GM23338 (cell line): ENCODE results near the gene TBX19. TPM values are rescaled to one million over a fixed set of nuclear protein-coding genes. Genes with fewer than 3 reads are reported as not detected.

ENCODE experiments used
- ATAC-seq: fragments of 200-7000 bp; cut with Tn5 transposase; 3 replicates; pipeline ENCODE4 v1.9.1; 2020
- DNase-seq: peaks from one replicate; pipeline ENCODE4 v3.0.0-alpha.2; 2015; ENCODE audit warnings: low spot score
- H2AFZ ChIP-seq: fragments of 200-600 bp; sonication (generic); 2 replicates; pipeline ENCODE4 v1.8.0; 2016; ENCODE audit warnings: antibody characterized with exemption, mild to moderate bottlenecking, moderate library complexity
- H3F3A ChIP-seq: fragments of 200-600 bp; sonication (generic); replicated peaks from 2 replicates; pipeline ENCODE4 v1.8.0; 2017; ENCODE audit warnings: antibody characterized with exemption, mixed run types, low read depth
- H3K27ac ChIP-seq: fragments of 200-600 bp; sonication (generic); 2 replicates; pipeline ENCODE4 v1.6.1; 2016; ENCODE audit warnings: low read depth
- H3K27me3 ChIP-seq: fragments of 200-600 bp; sonication (generic); 2 replicates; pipeline ENCODE4 v1.8.0; 2016; ENCODE audit warnings: mild to moderate bottlenecking, mixed run types, moderate library complexity; ENCODE audit not compliant: insufficient read depth
- H3K36me3 ChIP-seq: fragments of 200-600 bp; sonication (generic); 2 replicates; pipeline ENCODE4 v1.8.0; 2016; ENCODE audit warnings: mild to moderate bottlenecking; ENCODE audit not compliant: insufficient read depth
- H3K4me1 ChIP-seq: fragments of 200-600 bp; sonication (generic); 2 replicates; pipeline ENCODE4 v1.8.0; 2016; ENCODE audit warnings: mild to moderate bottlenecking, moderate library complexity; ENCODE audit not compliant: insufficient read depth
- H3K4me2 ChIP-seq: fragments of 200-600 bp; sonication (generic); 2 replicates; pipeline ENCODE4 v1.7.1; 2017; ENCODE audit warnings: mixed run types
- H3K4me3 ChIP-seq: fragments of 200-600 bp; sonication (generic); 2 replicates; pipeline ENCODE4 v1.6.1; 2016; ENCODE audit warnings: mixed run types
- H3K79me2 ChIP-seq: fragments of 200-600 bp; sonication (generic); replicated peaks from 2 replicates; pipeline ENCODE4 v1.8.0; 2017; ENCODE audit warnings: mild to moderate bottlenecking; ENCODE audit not compliant: insufficient read depth
- H3K9me2 ChIP-seq: fragments of 200-600 bp; sonication (generic); 2 replicates; pipeline ENCODE4 v1.8.0; 2017; ENCODE audit not compliant: insufficient read depth
- H4K20me1 ChIP-seq: fragments of 200-600 bp; sonication (generic); replicated peaks from 2 replicates; pipeline ENCODE4 v1.8.0; 2017; ENCODE audit warnings: mild to moderate bottlenecking; ENCODE audit not compliant: insufficient read depth
- H3K27ac Mint-ChIP-seq: 2 replicates; pipeline ENCODE4 v1.8.0; 2020; ENCODE audit warnings: inconsistent platforms, mild to moderate bottlenecking, moderate library complexity, mixed read lengths
- H3K27me3 Mint-ChIP-seq: 3 replicates; pipeline ENCODE4 v1.8.0; 2022; ENCODE audit warnings: low read depth, mild to moderate bottlenecking, moderate library complexity, mixed read lengths, inconsistent platforms; ENCODE audit not compliant: insufficient read depth, poor library complexity
- H3K36me3 Mint-ChIP-seq: 3 replicates; pipeline ENCODE4 v1.8.0; 2021; ENCODE audit warnings: low read depth, mild to moderate bottlenecking, inconsistent platforms, moderate library complexity, mixed read lengths
- H3K4me1 Mint-ChIP-seq: 3 replicates; pipeline ENCODE4 v1.8.0; 2020; ENCODE audit warnings: mild to moderate bottlenecking, inconsistent platforms, mixed read lengths
- H3K4me3 Mint-ChIP-seq: 3 replicates; pipeline ENCODE4 v1.8.0; 2021; ENCODE audit warnings: moderate library complexity, mild to moderate bottlenecking, inconsistent platforms, mixed read lengths
- H3K9me3 Mint-ChIP-seq: 3 replicates; pipeline ENCODE4 v1.8.0; 2020; ENCODE audit warnings: moderate library complexity, mild to moderate bottlenecking, inconsistent platforms, mixed read lengths
- EZH2phosphoT487 ChIP-seq: fragments of 200-600 bp; sonication (generic); IDR thresholded peaks from one replicate; pipeline ENCODE4 v1.8.1; 2018; ENCODE audit warnings: antibody characterized with exemption; ENCODE audit not compliant: unreplicated experiment
- JUNB ChIP-seq: IDR thresholded peaks from one replicate; pipeline ENCODE4 v1.6.1; 2016; ENCODE audit warnings: antibody characterized with exemption; ENCODE audit not compliant: unreplicated experiment
- NANOG ChIP-seq: IDR thresholded peaks from 2 replicates; pipeline ENCODE4 v1.6.1; 2016; ENCODE audit warnings: antibody characterized with exemption, borderline replicate concordance
- POLR2AphosphoS5 ChIP-seq: IDR thresholded peaks from 2 replicates; pipeline ENCODE4 v1.6.1; 2016; ENCODE audit warnings: antibody characterized with exemption, low read depth
- STAT1 ChIP-seq: IDR thresholded peaks from one replicate; pipeline ENCODE4 v1.6.1; 2016; ENCODE audit warnings: antibody characterized with exemption; ENCODE audit not compliant: unreplicated experiment
- polyA plus RNA-seq: library from polyadenylated mRNA; unstranded; fragments of >200 nt; fragmentation: Nextera tagmentation; extraction: Ambion mirVana; gene quantifications from 2 replicates; pipeline ENCODE4 v1.2.1, GENCODE V29; 2016
- total RNA-seq: library from RNA; depleted of rRNA; stranded (reverse); fragments of >200 nt; shearing (Covaris generic); gene quantifications from 2 replicates; pipeline ENCODE4 v1.2.3, GENCODE V29; 2014
- TF ChIP-seq, protein P1 (sequence below): fragments of 250-450 bp; sonication (Bioruptor Pico); IDR thresholded peaks from 2 replicates; pipeline ENCODE4 v1.5.0; 2020; ENCODE audit warnings: mild to moderate bottlenecking, moderate library complexity
- TF ChIP-seq, protein P2 (sequence below): IDR thresholded peaks from 2 replicates; pipeline ENCODE4 v1.6.1; 2016; ENCODE audit warnings: antibody characterized with exemption
- TF ChIP-seq, protein P3 (sequence below), 2 experiments: fragments of 200-600 bp in 1 of 2; sonication (generic) in 1 of 2; conservative IDR thresholded peaks; 2 replicates each; pipeline versions ENCODE4 v1.5.1 to v1.6.1; 2016 to 2017; ENCODE audit warnings: antibody characterized with exemption in 2 of 2, low read depth in 2 of 2, mild to moderate bottlenecking in 2 of 2, moderate library complexity in 1 of 2

Gene TBX19
- total and polyA plus RNA-seq, 2 experiments from 2014 or later: 0.76 to 1.1 TPM

DNA sequence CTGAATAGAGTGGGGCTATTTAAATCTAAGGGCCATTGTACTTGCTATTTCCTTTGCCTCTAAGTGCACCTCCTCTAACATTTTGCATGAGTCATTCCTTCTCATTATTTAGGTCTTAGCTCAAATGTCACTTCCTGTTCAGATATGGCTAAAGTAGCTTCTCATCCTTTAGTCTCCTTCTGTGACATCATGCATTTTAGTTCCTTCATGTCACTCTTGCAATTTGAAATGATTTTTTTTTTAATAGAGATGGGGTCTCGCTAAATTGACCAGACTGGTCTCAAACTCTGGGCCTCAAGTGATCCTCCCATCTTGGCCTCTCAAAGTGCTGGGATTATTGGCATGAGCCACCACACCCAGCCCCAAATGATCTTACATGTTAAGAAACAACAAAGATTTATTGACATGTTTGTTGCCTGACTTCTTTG lies 6.6 kb downstream of the TBX19 start (continued):
- TF ChIP-seq, protein P1, sequence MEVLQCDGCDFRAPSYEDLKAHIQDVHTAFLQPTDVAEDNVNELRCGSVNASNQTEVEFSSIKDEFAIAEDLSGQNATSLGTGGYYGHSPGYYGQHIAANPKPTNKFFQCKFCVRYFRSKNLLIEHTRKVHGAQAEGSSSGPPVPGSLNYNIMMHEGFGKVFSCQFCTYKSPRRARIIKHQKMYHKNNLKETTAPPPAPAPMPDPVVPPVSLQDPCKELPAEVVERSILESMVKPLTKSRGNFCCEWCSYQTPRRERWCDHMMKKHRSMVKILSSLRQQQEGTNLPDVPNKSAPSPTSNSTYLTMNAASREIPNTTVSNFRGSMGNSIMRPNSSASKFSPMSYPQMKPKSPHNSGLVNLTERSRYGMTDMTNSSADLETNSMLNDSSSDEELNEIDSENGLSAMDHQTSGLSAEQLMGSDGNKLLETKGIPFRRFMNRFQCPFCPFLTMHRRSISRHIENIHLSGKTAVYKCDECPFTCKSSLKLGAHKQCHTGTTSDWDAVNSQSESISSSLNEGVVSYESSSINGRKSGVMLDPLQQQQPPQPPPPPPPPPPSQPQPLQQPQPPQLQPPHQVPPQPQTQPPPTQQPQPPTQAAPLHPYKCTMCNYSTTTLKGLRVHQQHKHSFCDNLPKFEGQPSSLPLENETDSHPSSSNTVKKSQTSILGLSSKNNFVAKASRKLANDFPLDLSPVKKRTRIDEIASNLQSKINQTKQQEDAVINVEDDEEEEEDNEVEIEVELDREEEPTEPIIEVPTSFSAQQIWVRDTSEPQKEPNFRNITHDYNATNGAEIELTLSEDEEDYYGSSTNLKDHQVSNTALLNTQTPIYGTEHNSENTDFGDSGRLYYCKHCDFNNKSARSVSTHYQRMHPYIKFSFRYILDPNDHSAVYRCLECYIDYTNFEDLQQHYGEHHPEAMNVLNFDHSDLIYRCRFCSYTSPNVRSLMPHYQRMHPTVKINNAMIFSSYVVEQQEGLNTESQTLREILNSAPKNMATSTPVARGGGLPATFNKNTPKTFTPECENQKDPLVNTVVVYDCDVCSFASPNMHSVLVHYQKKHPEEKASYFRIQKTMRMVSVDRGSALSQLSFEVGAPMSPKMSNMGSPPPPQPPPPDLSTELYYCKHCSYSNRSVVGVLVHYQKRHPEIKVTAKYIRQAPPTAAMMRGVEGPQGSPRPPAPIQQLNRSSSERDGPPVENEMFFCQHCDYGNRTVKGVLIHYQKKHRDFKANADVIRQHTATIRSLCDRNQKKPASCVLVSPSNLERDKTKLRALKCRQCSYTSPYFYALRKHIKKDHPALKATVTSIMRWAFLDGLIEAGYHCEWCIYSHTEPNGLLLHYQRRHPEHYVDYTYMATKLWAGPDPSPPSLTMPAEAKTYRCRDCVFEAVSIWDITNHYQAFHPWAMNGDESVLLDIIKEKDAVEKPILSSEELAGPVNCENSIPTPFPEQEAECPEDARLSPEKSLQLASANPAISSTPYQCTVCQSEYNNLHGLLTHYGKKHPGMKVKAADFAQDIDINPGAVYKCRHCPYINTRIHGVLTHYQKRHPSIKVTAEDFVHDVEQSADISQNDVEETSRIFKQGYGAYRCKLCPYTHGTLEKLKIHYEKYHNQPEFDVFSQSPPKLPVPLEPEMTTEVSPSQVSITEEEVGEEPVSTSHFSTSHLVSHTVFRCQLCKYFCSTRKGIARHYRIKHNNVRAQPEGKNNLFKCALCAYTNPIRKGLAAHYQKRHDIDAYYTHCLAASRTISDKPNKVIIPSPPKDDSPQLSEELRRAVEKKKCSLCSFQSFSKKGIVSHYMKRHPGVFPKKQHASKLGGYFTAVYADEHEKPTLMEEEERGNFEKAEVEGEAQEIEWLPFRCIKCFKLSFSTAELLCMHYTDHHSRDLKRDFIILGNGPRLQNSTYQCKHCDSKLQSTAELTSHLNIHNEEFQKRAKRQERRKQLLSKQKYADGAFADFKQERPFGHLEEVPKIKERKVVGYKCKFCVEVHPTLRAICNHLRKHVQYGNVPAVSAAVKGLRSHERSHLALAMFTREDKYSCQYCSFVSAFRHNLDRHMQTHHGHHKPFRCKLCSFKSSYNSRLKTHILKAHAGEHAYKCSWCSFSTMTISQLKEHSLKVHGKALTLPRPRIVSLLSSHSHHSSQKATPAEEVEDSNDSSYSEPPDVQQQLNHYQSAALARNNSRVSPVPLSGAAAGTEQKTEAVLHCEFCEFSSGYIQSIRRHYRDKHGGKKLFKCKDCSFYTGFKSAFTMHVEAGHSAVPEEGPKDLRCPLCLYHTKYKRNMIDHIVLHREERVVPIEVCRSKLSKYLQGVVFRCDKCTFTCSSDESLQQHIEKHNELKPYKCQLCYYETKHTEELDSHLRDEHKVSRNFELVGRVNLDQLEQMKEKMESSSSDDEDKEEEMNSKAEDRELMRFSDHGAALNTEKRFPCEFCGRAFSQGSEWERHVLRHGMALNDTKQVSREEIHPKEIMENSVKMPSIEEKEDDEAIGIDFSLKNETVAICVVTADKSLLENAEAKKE (CRISPR knock-in tag): no peak
- TF ChIP-seq POLR2AphosphoS5: no peak
- no peak for TF ChIP-seq STAT1
- no peak for TF ChIP-seq NANOG
- TF ChIP-seq, protein P2, sequence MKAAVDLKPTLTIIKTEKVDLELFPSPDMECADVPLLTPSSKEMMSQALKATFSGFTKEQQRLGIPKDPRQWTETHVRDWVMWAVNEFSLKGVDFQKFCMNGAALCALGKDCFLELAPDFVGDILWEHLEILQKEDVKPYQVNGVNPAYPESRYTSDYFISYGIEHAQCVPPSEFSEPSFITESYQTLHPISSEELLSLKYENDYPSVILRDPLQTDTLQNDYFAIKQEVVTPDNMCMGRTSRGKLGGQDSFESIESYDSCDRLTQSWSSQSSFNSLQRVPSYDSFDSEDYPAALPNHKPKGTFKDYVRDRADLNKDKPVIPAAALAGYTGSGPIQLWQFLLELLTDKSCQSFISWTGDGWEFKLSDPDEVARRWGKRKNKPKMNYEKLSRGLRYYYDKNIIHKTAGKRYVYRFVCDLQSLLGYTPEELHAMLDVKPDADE: no peak

DNA sequence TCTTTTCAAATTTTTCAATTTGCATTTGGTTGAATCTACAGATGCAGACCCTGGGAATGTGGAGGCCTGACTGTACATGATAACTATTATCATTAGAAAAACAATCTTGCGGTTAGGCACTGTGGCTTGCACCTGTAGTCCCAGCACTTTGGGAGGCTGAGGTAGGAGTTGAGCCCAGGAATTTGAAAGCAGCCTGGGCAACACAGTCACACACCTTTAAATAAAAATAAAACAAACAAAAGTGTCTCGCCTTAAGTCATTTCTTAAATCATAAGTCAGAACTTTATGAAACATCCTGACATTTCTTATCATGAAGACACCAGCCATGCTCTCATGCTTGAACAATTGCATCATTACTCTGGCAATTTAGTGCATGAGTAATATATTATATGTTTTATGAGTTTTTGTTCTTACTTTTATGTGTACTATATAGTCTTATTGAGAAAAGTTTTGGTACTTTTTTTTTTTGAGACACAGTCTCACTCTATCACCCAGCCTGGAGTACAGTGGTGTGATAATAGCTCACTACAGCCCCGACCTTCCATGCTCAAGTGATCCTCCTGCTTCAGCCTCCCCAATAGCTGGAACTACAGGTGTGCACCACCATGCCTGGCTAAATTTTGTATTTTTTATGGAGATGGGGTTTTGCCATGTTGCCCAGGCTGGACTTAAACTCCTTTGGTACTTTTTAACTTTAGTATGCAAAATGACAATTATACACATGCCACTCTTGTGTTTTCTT lies 7.8 kb downstream of the TBX19 start:
- Mint-ChIP-seq H3K27ac (no peak overlapping the region), H3K27me3 (peaks cover 5% of the 10 kb centered on the region), H3K9me3 (no peaks in the 10 kb centered on the region), H3K36me3 (no peaks in the 10 kb centered on the region), H3K4me1 (peaks cover 34% of the 10 kb centered on the region), H3K4me3 (no peak overlapping the region)
- DNase-seq (no peak), ATAC-seq (no peak)
- H3K27ac ChIP-seq: no peak overlapping the region
- H3K36me3 ChIP-seq: no peaks in the 10 kb centered on the region
- no peak overlapping the region for H2AFZ ChIP-seq
- no peaks in the 10 kb centered on the region for H3K79me2 ChIP-seq
- no peak overlapping the region for H3K4me2 ChIP-seq
- H3K4me1 ChIP-seq: peaks cover 35% of the 10 kb centered on the region
- no peaks in the 10 kb centered on the region for H3F3A ChIP-seq
- H3K4me3 ChIP-seq: no peak overlapping the region
- no peaks in the 10 kb centered on the region for H3K9me2 ChIP-seq
- H3K27me3 ChIP-seq: no peaks in the 10 kb centered on the region
- H4K20me1 ChIP-seq: no peaks in the 10 kb centered on the region
- TF ChIP-seq JUNB (no peak), STAT1 (no peak), EZH2phosphoT487 (no peak)
- TF ChIP-seq, protein P3, sequence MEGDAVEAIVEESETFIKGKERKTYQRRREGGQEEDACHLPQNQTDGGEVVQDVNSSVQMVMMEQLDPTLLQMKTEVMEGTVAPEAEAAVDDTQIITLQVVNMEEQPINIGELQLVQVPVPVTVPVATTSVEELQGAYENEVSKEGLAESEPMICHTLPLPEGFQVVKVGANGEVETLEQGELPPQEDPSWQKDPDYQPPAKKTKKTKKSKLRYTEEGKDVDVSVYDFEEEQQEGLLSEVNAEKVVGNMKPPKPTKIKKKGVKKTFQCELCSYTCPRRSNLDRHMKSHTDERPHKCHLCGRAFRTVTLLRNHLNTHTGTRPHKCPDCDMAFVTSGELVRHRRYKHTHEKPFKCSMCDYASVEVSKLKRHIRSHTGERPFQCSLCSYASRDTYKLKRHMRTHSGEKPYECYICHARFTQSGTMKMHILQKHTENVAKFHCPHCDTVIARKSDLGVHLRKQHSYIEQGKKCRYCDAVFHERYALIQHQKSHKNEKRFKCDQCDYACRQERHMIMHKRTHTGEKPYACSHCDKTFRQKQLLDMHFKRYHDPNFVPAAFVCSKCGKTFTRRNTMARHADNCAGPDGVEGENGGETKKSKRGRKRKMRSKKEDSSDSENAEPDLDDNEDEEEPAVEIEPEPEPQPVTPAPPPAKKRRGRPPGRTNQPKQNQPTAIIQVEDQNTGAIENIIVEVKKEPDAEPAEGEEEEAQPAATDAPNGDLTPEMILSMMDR (conservative IDR thresholded peaks at IDR 0.05; ENCODE audit: low read depth in 2 of 2): no peak
